ENCODE results near the gene DYNLRB2. TPM values are rescaled to one million over a fixed set of nuclear protein-coding genes. Genes with fewer than 3 reads are reported as not detected.

DYNLRB2 gene
- total and polyA plus RNA-seq, 9 of the 15 experiments (the other 6 are each of a cell fraction or from before 2014, with no cell fraction given) = not detected

DNA sequence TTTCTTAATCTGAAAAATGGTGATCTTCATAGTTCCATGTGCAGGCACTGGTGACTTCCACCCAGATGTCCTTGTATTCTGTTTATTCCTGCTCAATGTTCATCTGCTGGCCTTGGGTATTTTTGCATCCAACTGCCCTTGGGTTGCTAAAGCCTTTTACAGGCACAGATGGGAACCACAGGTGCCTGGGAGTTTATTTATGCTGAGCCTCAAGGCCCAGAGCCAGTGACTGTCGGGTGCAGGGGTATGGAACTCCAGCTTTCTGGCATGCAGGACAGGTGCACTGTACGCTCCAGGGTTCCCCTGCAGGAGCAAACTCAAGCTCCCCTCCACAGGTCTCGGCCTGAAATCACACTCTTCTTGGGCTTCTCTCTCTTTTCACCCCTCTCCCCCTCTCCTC is 22.3 kb downstream of the DYNLRB2 start:
- no TSS peak for BruUV-seq (replicated peaks)
- WGBS (ENCODE audit: insufficient coverage, low coverage, missing lambda C conversion rate) = 0% methylated on average over 3 of the region's 3 CpGs
- no peak for DNase-seq (ENCODE audit: extremely low read depth in 1 of 4, low spot score in 3 of 4)
- H3K36me3 ChIP-seq (ENCODE audit: control insufficient read depth, insufficient read depth, low read length) = no peaks in the 10 kb centered on the region
- ChIA-PET CTCF (ENCODE audit: low intra/inter-chr PET ratio) (no interaction called here), POLR2A (no interaction called here)
- TF ChIP-seq ARID2 (IDR thresholded peaks at IDR 0.05) = no peak
- TF ChIP-seq, protein P1, sequence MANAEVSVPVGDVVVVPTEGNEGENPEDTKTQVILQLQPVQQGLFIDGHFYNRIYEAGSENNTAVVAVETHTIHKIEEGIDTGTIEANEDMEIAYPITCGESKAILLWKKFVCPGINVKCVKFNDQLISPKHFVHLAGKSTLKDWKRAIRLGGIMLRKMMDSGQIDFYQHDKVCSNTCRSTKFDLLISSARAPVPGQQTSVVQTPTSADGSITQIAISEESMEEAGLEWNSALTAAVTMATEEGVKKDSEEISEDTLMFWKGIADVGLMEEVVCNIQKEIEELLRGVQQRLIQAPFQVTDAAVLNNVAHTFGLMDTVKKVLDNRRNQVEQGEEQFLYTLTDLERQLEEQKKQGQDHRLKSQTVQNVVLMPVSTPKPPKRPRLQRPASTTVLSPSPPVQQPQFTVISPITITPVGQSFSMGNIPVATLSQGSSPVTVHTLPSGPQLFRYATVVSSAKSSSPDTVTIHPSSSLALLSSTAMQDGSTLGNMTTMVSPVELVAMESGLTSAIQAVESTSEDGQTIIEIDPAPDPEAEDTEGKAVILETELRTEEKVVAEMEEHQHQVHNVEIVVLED (CRISPR knock-in tag; IDR thresholded peaks at IDR 0.05) = no peak
- no peak for TF ChIP-seq NCOA1 (IDR thresholded peaks at IDR 0.05; ENCODE audit: low read depth)
- TF ChIP-seq TGIF2 (CRISPR knock-in tag; IDR thresholded peaks at IDR 0.05) = no peak
- TF ChIP-seq, protein P2, sequence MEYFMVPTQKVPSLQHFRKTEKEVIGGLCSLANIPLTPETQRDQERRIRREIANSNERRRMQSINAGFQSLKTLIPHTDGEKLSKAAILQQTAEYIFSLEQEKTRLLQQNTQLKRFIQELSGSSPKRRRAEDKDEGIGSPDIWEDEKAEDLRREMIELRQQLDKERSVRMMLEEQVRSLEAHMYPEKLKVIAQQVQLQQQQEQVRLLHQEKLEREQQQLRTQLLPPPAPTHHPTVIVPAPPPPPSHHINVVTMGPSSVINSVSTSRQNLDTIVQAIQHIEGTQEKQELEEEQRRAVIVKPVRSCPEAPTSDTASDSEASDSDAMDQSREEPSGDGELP (CRISPR knock-in tag; IDR thresholded peaks at IDR 0.05; ENCODE audit: borderline replicate concordance) = no peak
- no peak for TF ChIP-seq EHMT2 (IDR thresholded peaks at IDR 0.05)
- TF ChIP-seq, protein P3, sequence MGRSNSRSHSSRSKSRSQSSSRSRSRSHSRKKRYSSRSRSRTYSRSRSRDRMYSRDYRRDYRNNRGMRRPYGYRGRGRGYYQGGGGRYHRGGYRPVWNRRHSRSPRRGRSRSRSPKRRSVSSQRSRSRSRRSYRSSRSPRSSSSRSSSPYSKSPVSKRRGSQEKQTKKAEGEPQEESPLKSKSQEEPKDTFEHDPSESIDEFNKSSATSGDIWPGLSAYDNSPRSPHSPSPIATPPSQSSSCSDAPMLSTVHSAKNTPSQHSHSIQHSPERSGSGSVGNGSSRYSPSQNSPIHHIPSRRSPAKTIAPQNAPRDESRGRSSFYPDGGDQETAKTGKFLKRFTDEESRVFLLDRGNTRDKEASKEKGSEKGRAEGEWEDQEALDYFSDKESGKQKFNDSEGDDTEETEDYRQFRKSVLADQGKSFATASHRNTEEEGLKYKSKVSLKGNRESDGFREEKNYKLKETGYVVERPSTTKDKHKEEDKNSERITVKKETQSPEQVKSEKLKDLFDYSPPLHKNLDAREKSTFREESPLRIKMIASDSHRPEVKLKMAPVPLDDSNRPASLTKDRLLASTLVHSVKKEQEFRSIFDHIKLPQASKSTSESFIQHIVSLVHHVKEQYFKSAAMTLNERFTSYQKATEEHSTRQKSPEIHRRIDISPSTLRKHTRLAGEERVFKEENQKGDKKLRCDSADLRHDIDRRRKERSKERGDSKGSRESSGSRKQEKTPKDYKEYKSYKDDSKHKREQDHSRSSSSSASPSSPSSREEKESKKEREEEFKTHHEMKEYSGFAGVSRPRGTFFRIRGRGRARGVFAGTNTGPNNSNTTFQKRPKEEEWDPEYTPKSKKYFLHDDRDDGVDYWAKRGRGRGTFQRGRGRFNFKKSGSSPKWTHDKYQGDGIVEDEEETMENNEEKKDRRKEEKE (IDR thresholded peaks at IDR 0.05; ENCODE audit: borderline replicate concordance in 1 of 2, control insufficient read depth in 1 of 2, low read depth in 2 of 2, low read length in 1 of 2) = no peak
- no peak for TF ChIP-seq ZNF253 (CRISPR knock-in tag; conservative IDR thresholded peaks at IDR 0.05)
- TF ChIP-seq NRF1 (conservative IDR thresholded peaks at IDR 0.05 in 1 of 2, IDR thresholded peaks at IDR 0.05 in 1 of 2) = no peak
- TF ChIP-seq ZNF584 (CRISPR knock-in tag; IDR thresholded peaks at IDR 0.05; ENCODE audit: low read depth) = no peak
- peaks cover 0 to 7% of the 10 kb centered on the region in 2 experiments; a peak in 2 of 5 replicates for H3K27me3 ChIP-seq (ENCODE audit: control insufficient read depth in 2 of 2, insufficient read depth in 2 of 2, low read length in 2 of 2)
- ATAC-seq = no peak
- no peak for FAIRE-seq
- no peaks in the 10 kb centered on the region for H3K9me3 ChIP-seq (replicated peaks; ENCODE audit: control insufficient read depth, insufficient read depth, low read depth, low read length)
- no peaks in the 10 kb centered on the region for H4K20me1 ChIP-seq (replicated peaks; ENCODE audit: control insufficient read depth, insufficient read depth, low read length)
- H3K4me3 ChIP-seq = no peak overlapping the region
- H3K9ac ChIP-seq (ENCODE audit: insufficient read depth in 1 of 2, low read depth in 2 of 2, low read length in 2 of 2) = no peak overlapping the region
- no peak overlapping the region for H3K27ac ChIP-seq (ENCODE audit: extremely low read depth, low read depth, low read length)
- no peaks in the 10 kb centered on the region for H3K79me2 ChIP-seq (ENCODE audit: control insufficient read depth, insufficient read depth, low read length)
- H3K4me1 ChIP-seq (replicated peaks in 1 of 2; ENCODE audit: control insufficient read depth in 2 of 2, insufficient read depth in 2 of 2, low read length in 2 of 2) = no peaks in the 10 kb centered on the region
- H2AFZ ChIP-seq (ENCODE audit: low read depth, low read length) = no peak overlapping the region
- in situ Hi-C loops (cut with MboI) = no loop called here
- H3K9me1 ChIP-seq (ENCODE audit: control insufficient read depth, insufficient read depth, low read length) = no peaks in the 10 kb centered on the region
- H3K4me2 ChIP-seq (ENCODE audit: insufficient read depth, low read length) = no peak overlapping the region
- intact Hi-C loops (cut with micrococcal nuclease) = no loop called here
